H1 (cell line): ENCODE results near the gene GSE1. TPM values are rescaled to one million over a fixed set of nuclear protein-coding genes. Genes with fewer than 3 reads are reported as not detected.

ENCODE experiments used
- CTCF ChIA-PET: fragments of 300-600 bp; sonication (Branson Sonifier 250); formaldehyde crosslinking; loops from one replicate; lab custom pipeline; 2021; ENCODE audit not compliant: partially characterized antibody; lab: Charles Lee
- POLR2A ChIA-PET: fragments of 300-600 bp; sonication (Branson Sonifier 250); formaldehyde crosslinking; loops from one replicate; lab custom pipeline; 2021; ENCODE audit warnings: inconsistent platforms; ENCODE audit not compliant: partially characterized antibody; lab: Charles Lee
- DNase-seq, 2 experiments: peaks; one replicate each; pipeline versions ENCODE4 v3.0.0 to v3.0.0-alpha.2; 2010 to 2022; ENCODE audit warnings: low spot score in 2 of 2, low read depth in 1 of 2, mixed read lengths in 1 of 2
- FAIRE-seq: peaks from 2 replicates; lab custom pipeline; 2011; peaks lifted over from hg19 to GRCh38; lab: Jason Lieb, UNC
- H2AFZ ChIP-seq: 2 replicates; pipeline ENCODE4 v1.8.1; 2012; ENCODE audit warnings: low read length, inconsistent platforms
- H2AK5ac ChIP-seq: 2 replicates; pipeline ENCODE4 v1.6.1; 2013; ENCODE audit warnings: low read depth, low read length
- H2BK120ac ChIP-seq: replicated peaks from 2 replicates; pipeline ENCODE3; 2013; ENCODE audit warnings: low read depth, low read length, inconsistent platforms
- H2BK12ac ChIP-seq: 2 replicates; pipeline ENCODE4 v1.6.1; 2013; ENCODE audit warnings: low read depth, low read length
- H2BK15ac ChIP-seq: 2 replicates; pipeline ENCODE4 v1.6.1; 2013; ENCODE audit warnings: low read length
- H2BK20ac ChIP-seq: 2 replicates; pipeline ENCODE4 v1.6.1; 2013; ENCODE audit warnings: low read length
- H2BK5ac ChIP-seq: 2 replicates; pipeline ENCODE4 v1.6.1; 2013; ENCODE audit warnings: low read depth, low read length
- H3K14ac ChIP-seq: 2 replicates; pipeline ENCODE4 v1.6.1; 2013; ENCODE audit warnings: inconsistent platforms; ENCODE audit not compliant: insufficient read length
- H3K18ac ChIP-seq: 2 replicates; pipeline ENCODE4 v1.6.1; 2013; ENCODE audit warnings: low read length; ENCODE audit errors: extremely low read depth
- H3K23ac ChIP-seq: 2 replicates; pipeline ENCODE4 v1.6.1; 2013; ENCODE audit warnings: inconsistent platforms; ENCODE audit not compliant: insufficient read length
- H3K23me2 ChIP-seq: 2 replicates; pipeline ENCODE4 v1.6.1; 2013; ENCODE audit warnings: low read depth, low read length
- H3K27ac ChIP-seq: 2 replicates; pipeline ENCODE4 v1.6.1; 2011; ENCODE audit warnings: low read depth, low read length, inconsistent platforms
- H3K27me3 ChIP-seq, 4 experiments: replicated peaks in 1 of 4; 1 replicate in 1 of 4; 2 replicates in 3 of 4; pipeline versions ENCODE4 v1.6.1 to v1.8.1; 2011 to 2013; ENCODE audit warnings: low read length in 3 of 4, mild to moderate bottlenecking in 3 of 4, inconsistent platforms in 2 of 4, mixed read lengths in 2 of 4, moderate library complexity in 1 of 4; ENCODE audit not compliant: control insufficient read depth in 3 of 4, insufficient read depth in 3 of 4; ENCODE audit errors: extremely low read depth in 1 of 4
- H3K36me3 ChIP-seq, 4 experiments: 2 replicates each; pipeline versions ENCODE4 v1.6.1 to v1.8.1; 2011 to 2013; ENCODE audit warnings: mild to moderate bottlenecking in 4 of 4, low read length in 3 of 4, moderate library complexity in 2 of 4, control low read depth in 1 of 4, inconsistent platforms in 1 of 4; ENCODE audit not compliant: insufficient read depth in 4 of 4, control insufficient read depth in 2 of 4
- H3K4ac ChIP-seq: replicated peaks from 2 replicates; pipeline ENCODE3; 2013; ENCODE audit warnings: low read length, low read depth, mixed read lengths, inconsistent platforms; ENCODE audit not compliant: insufficient read length
- H3K4me1 ChIP-seq, 4 experiments: replicated peaks in 1 of 4; 1 replicate in 1 of 4; 2 replicates in 3 of 4; pipeline versions ENCODE4 v1.6.1 to v1.8.1; 2011 to 2013; ENCODE audit warnings: low read length in 3 of 4, inconsistent platforms in 2 of 4, mixed read lengths in 1 of 4; ENCODE audit not compliant: insufficient read depth in 4 of 4, control insufficient read depth in 3 of 4
- H3K4me2 ChIP-seq, 2 experiments: 2 replicates each; pipeline versions ENCODE4 v1.6.1 to v1.8.1; 2011 to 2013; ENCODE audit warnings: low read depth in 2 of 2, low read length in 2 of 2, control low read depth in 1 of 2, inconsistent platforms in 1 of 2, mild to moderate bottlenecking in 1 of 2; ENCODE audit not compliant: insufficient read depth in 1 of 2
- H3K4me3 ChIP-seq, 4 experiments: fragments of 200-600, 300-600 bp in 1 of 4; sonication (generic), shearing (Covaris generic), sonication (Bioruptor Twin) in 1 of 4; 2 replicates each; pipeline versions ENCODE4 v1.5.1 to v1.8.1; 2011 to 2016; ENCODE audit warnings: low read length in 4 of 4, low read depth in 3 of 4, control low read depth in 2 of 4, inconsistent platforms in 2 of 4, mild to moderate bottlenecking in 2 of 4, mixed read lengths in 1 of 4, moderate library complexity in 1 of 4; ENCODE audit not compliant: insufficient read depth in 2 of 4; ENCODE audit errors: extremely low read depth in 1 of 4
- H3K56ac ChIP-seq: replicated peaks from 2 replicates; pipeline ENCODE3; 2013; ENCODE audit warnings: low read depth, mild to moderate bottlenecking, mixed read lengths, low read length, inconsistent platforms; ENCODE audit not compliant: insufficient read length
- H3K79me1 ChIP-seq: 2 replicates; pipeline ENCODE4 v1.6.1; 2013; ENCODE audit warnings: low read depth, low read length, control low read depth
- H3K79me2 ChIP-seq, 2 experiments: 2 replicates each; pipeline versions ENCODE4 v1.6.1 to v1.8.1; 2012 to 2013; ENCODE audit warnings: low read length in 2 of 2, mild to moderate bottlenecking in 2 of 2, inconsistent platforms in 1 of 2; ENCODE audit not compliant: insufficient read depth in 2 of 2, control insufficient read depth in 1 of 2
- H3K9ac ChIP-seq, 4 experiments: replicated peaks in 1 of 4; 1 replicate in 1 of 4; 2 replicates in 3 of 4; pipeline versions ENCODE4 v1.6.1 to v1.8.1; 2011 to 2013; ENCODE audit warnings: low read depth in 3 of 4, low read length in 3 of 4, control low read depth in 2 of 4, mild to moderate bottlenecking in 2 of 4, moderate library complexity in 2 of 4, inconsistent platforms in 1 of 4; ENCODE audit errors: extremely low read depth in 1 of 4
- H3K9me3 ChIP-seq, 2 experiments: 2 replicates each; pipeline versions ENCODE4 v1.6.1 to v1.8.1; 2012 to 2013; ENCODE audit warnings: mild to moderate bottlenecking in 2 of 2, moderate library complexity in 2 of 2, control low read depth in 1 of 2, inconsistent platforms in 1 of 2, low read depth in 1 of 2, low read length in 1 of 2, mixed read lengths in 1 of 2; ENCODE audit not compliant: insufficient read depth in 2 of 2
- H4K20me1 ChIP-seq, 2 experiments: replicated peaks in 1 of 2; 2 replicates each; pipeline versions ENCODE3 to v1.8.1; 2011 to 2013; ENCODE audit warnings: inconsistent platforms in 2 of 2, low read length in 2 of 2, mild to moderate bottlenecking in 1 of 2; ENCODE audit not compliant: insufficient read depth in 2 of 2, control insufficient read depth in 1 of 2
- H4K5ac ChIP-seq: 2 replicates; pipeline ENCODE4 v1.6.1; 2013; ENCODE audit warnings: low read length, low read depth, mixed read lengths, inconsistent platforms; ENCODE audit not compliant: insufficient read length
- H4K8ac ChIP-seq: 2 replicates; pipeline ENCODE4 v1.8.0; 2013; ENCODE audit warnings: mild to moderate bottlenecking, moderate library complexity, low read length, inconsistent platforms; ENCODE audit not compliant: insufficient read depth; ENCODE audit errors: extremely low read depth
- H4K91ac ChIP-seq: replicated peaks from 2 replicates; pipeline ENCODE3; 2013; ENCODE audit warnings: low read length, mixed read lengths, inconsistent platforms; ENCODE audit not compliant: insufficient read length
- BACH1 ChIP-seq: IDR thresholded peaks from 2 replicates; pipeline ENCODE4 v1.6.1; 2012; ENCODE audit warnings: low read length, improper control_type of control experiment
- FOSL1 ChIP-seq: IDR thresholded peaks from 2 replicates; pipeline ENCODE4 v1.6.1; 2011; ENCODE audit warnings: mild to moderate bottlenecking, low read depth, low read length, moderate library complexity; ENCODE audit not compliant: insufficient read depth
- SAP30 ChIP-seq: fragments of 300-600 bp; sonication (generic); IDR thresholded peaks from 2 replicates; pipeline ENCODE4 v1.7.1; 2012; ENCODE audit warnings: low read length, moderate library complexity, mild to moderate bottlenecking, inconsistent platforms; ENCODE audit not compliant: insufficient read depth, insufficient replicate concordance
- SP4 ChIP-seq: IDR thresholded peaks from 2 replicates; pipeline ENCODE4 v1.6.1; 2012; ENCODE audit warnings: low read length, inconsistent platforms
- WGBS, 2 experiments: shearing (Covaris generic) in 1 of 2; methylation state at CpG; one replicate each; pipeline versions ENCODE4 v1.1.6 to v1.1.7; 2013 to 2015; ENCODE audit warnings: low lambda C conversion rate in 2 of 2, mixed read lengths in 2 of 2, inconsistent platforms in 1 of 2, low coverage in 1 of 2, missing lambda C conversion rate in 1 of 2; ENCODE audit not compliant: insufficient replicate concordance in 2 of 2, insufficient coverage in 1 of 2, insufficient read length in 1 of 2; ENCODE audit errors: extremely low coverage in 1 of 2, missing lambda C conversion rate in 1 of 2; 5-methylcytosine and 5-hydroxymethylcytosine counted together
- polyA plus RNA-seq, 7 experiments: library from polyadenylated mRNA; depleted of rRNA in 3 of 7; stranded (reverse) in 5 of 7; unstranded in 2 of 7; fragments of >200 nt in 5 of 7; fragments of 200-250 nt in 2 of 7; gene quantifications; 1 replicate in 5 of 7; 2 replicates in 1 of 7; 4 replicates in 1 of 7; pipeline versions ENCODE4 v1.2.1 to v1.2.3, GENCODE V29; 2011 to 2013; ENCODE audit warnings: missing spikeins in 2 of 7, mixed read lengths in 2 of 7
- total RNA-seq: library from RNA; stranded (reverse); fragmentation: NEBNext Ultra II Directional; extraction: Animal tissue kit (Norgen Biotek cat#: 25700); gene quantifications from 2 replicates; pipeline ENCODE4 v1.2.1, GENCODE V29; 2021
- TF ChIP-seq, protein P1 (sequence below): IDR thresholded peaks from 2 replicates; pipeline ENCODE4 v1.6.1; 2012; ENCODE audit warnings: inconsistent platforms

The GSE1 gene
- total and polyA plus RNA-seq, 2 of the 8 experiments (the other 6 are each of a cell fraction or from before 2014, with no cell fraction given): 26.0 to 65.6 TPM

- Histone ChIP-seq H3K23ac (no peak overlapping the region), H3K23me2 (no peaks in the 10 kb centered on the region), H2BK12ac (no peak overlapping the region), H3K27me3 (no peaks in the 10 kb centered on the region), H2BK15ac (no peak overlapping the region), H2BK20ac (no peak overlapping the region), H3K79me1 (peaks cover 3% of the 10 kb centered on the region), H2AK5ac (no peak overlapping the region)
- CTCF ChIA-PET: interaction anchor here (16.9 kb wide), 1 partner anchor 14 kb away, joined by 248 read pairs; no protein-coding TSS in a partner anchor
- FAIRE-seq (no peak), DNase-seq (no peak)
- 92% methylated on average over 27 of the region's 27 CpGs; no CpG with 5 or more reads in 1 of the 2 experiments for WGBS, 2 experiments
- TF ChIP-seq SP4 (no peak), SAP30 (no peak), BACH1 (no peak), FOSL1 (no peak)
- TF ChIP-seq, protein P1, sequence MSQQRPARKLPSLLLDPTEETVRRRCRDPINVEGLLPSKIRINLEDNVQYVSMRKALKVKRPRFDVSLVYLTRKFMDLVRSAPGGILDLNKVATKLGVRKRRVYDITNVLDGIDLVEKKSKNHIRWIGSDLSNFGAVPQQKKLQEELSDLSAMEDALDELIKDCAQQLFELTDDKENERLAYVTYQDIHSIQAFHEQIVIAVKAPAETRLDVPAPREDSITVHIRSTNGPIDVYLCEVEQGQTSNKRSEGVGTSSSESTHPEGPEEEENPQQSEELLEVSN: no peak
- TF ChIP-seq, all 59 proteins: peak for 0
- H3K36me3 ChIP-seq: peaks cover 51 to 91% (median 77%) of the 10 kb centered on the region in 4 experiments
- no peak overlapping the region for H3K4ac ChIP-seq
- no peak overlapping the region; the same call in 1 of the 2 replicates for H2BK5ac ChIP-seq
- H3K14ac ChIP-seq: no peak overlapping the region
- H3K4me1 ChIP-seq: no peaks in the 10 kb centered on the region; a peak in 1 of 7 replicates
- H4K8ac ChIP-seq: peak overlapping the region; percentile 57; the same call in 1 of the 2 replicates
- no peaks in the 10 kb centered on the region for H3K9me3 ChIP-seq
- H3K4me3 ChIP-seq: no peak overlapping the region
- no peak overlapping the region for H2BK120ac ChIP-seq
- no peaks in the 10 kb centered on the region for H3K79me2 ChIP-seq
- H2AFZ ChIP-seq: no peak overlapping the region
- no peak overlapping the region for H3K9ac ChIP-seq
- POLR2A ChIA-PET: interaction anchor here (1.3 kb wide), 1 partner anchor 9 kb away, joined by 4 read pairs; no protein-coding TSS in a partner anchor
- H3K56ac ChIP-seq: no peak overlapping the region
- peaks cover 10 to 37% of the 10 kb centered on the region in 2 experiments for H4K20me1 ChIP-seq
- no peak overlapping the region for H3K18ac ChIP-seq
- H3K4me2 ChIP-seq: no peak overlapping the region
- H4K5ac ChIP-seq: no peak overlapping the region
- no peak overlapping the region for H3K27ac ChIP-seq
- no peak overlapping the region for H4K91ac ChIP-seq
Observed at GRCh38 chr16:85664580-85665372, 51.7 kb downstream of the GSE1 start.
